GM23248 (cell line): ENCODE data around the gene ATXN7L3. TPM values are rescaled to one million over a fixed set of nuclear protein-coding genes. Genes with fewer than 3 reads are reported as not detected.
"Not testable (repeated sequence)": the region's sequence is repeated elsewhere in the genome, so short reads cannot be mapped to it uniquely, and the experiment has no call there.

ENCODE experiments used
- DNase-seq: peaks from one replicate; pipeline ENCODE4 v3.0.0-alpha.2; 2015
- H2AFZ ChIP-seq: fragments of 200-600 bp; sonication (generic); 2 replicates; pipeline ENCODE4 v1.6.1; 2016; ENCODE audit warnings: antibody characterized with exemption
- H3F3A ChIP-seq: fragments of 200-600 bp; sonication (generic); 2 replicates; pipeline ENCODE4 v1.6.1; 2016; ENCODE audit warnings: mild to moderate bottlenecking, antibody characterized with exemption, mixed run types; ENCODE audit not compliant: insufficient read depth
- H3K27ac ChIP-seq: fragments of 200-600 bp; sonication (generic); 2 replicates; pipeline ENCODE4 v1.5.1; 2016; ENCODE audit warnings: mild to moderate bottlenecking
- H3K27me3 ChIP-seq: fragments of 200-600 bp; sonication (generic); replicated peaks from 2 replicates; pipeline ENCODE4 v1.6.1; 2016; ENCODE audit warnings: mild to moderate bottlenecking; ENCODE audit not compliant: insufficient read depth
- H3K36me3 ChIP-seq: fragments of 200-600 bp; sonication (generic); 2 replicates; pipeline ENCODE4 v1.6.1; 2016; ENCODE audit warnings: low read depth, mild to moderate bottlenecking
- H3K4me1 ChIP-seq: fragments of 200-600 bp; sonication (generic); 2 replicates; pipeline ENCODE4 v1.6.1; 2016; ENCODE audit warnings: mild to moderate bottlenecking; ENCODE audit not compliant: insufficient read depth
- H3K4me2 ChIP-seq: fragments of 200-600 bp; sonication (generic); one replicate; pipeline ENCODE4 v1.6.1; 2016; ENCODE audit warnings: mild to moderate bottlenecking; ENCODE audit not compliant: unreplicated experiment
- H3K4me3 ChIP-seq: fragments of 200-600 bp; sonication (generic); 2 replicates; pipeline ENCODE4 v1.5.1; 2016; ENCODE audit warnings: mild to moderate bottlenecking
- H3K79me2 ChIP-seq: fragments of 200-600 bp; sonication (generic); 2 replicates; pipeline ENCODE4 v1.6.1; 2016; ENCODE audit warnings: mild to moderate bottlenecking; ENCODE audit not compliant: insufficient read depth
- H3K9ac ChIP-seq: fragments of 200-600 bp; sonication (generic); 2 replicates; pipeline ENCODE4 v1.6.1; 2016; ENCODE audit warnings: mild to moderate bottlenecking
- H3K9me2 ChIP-seq: fragments of 200-600 bp; sonication (generic); 2 replicates; pipeline ENCODE4 v1.6.1; 2016; ENCODE audit warnings: mixed run types, mild to moderate bottlenecking, moderate library complexity; ENCODE audit not compliant: insufficient read depth
- H3K9me3 ChIP-seq: fragments of 200-600 bp; sonication (generic); one replicate; pipeline ENCODE4 v1.6.1; 2017; ENCODE audit warnings: low read depth
- H4K20me1 ChIP-seq: fragments of 200-600 bp; sonication (generic); 2 replicates; pipeline ENCODE4 v1.6.0; 2016; ENCODE audit not compliant: insufficient read depth
- EZH2 ChIP-seq: fragments of 200-600 bp; sonication (generic); IDR thresholded peaks from 2 replicates; pipeline ENCODE4 v1.6.1; 2018; ENCODE audit warnings: antibody characterized with exemption, mild to moderate bottlenecking; ENCODE audit not compliant: insufficient read depth, poor library complexity, severe bottlenecking
- EZH2phosphoT487 ChIP-seq: fragments of 200-600 bp; sonication (generic); IDR thresholded peaks from 2 replicates; pipeline ENCODE4 v1.6.1; 2018; ENCODE audit warnings: antibody characterized with exemption, moderate library complexity, mild to moderate bottlenecking, low read depth; ENCODE audit not compliant: insufficient read depth
- WGBS, 2 experiments: methylation state at CpG; one replicate each; pipeline ENCODE4 v1.1.6; 2015 to 2017; ENCODE audit warnings: low lambda C conversion rate in 2 of 2, low coverage in 1 of 2; ENCODE audit errors: missing lambda C conversion rate in 2 of 2; 5-methylcytosine and 5-hydroxymethylcytosine counted together
- in situ Hi-C: fragments of 300-500 bp; cut with MboI; formaldehyde crosslinking; loops from 2 replicates; pipeline ENCODE4 v1.15.0; 2020
- polyA plus RNA-seq: library from polyadenylated mRNA; unstranded; fragments of >200 nt; fragmentation: Nextera tagmentation; extraction: Ambion mirVana; gene quantifications from 2 replicates; pipeline ENCODE4 v1.2.1, GENCODE V29; 2016
- total RNA-seq: library from RNA; depleted of rRNA; stranded (reverse); fragments of >200 nt; shearing (Covaris generic); gene quantifications from 2 replicates; pipeline ENCODE4 v1.2.3, GENCODE V29; 2014

Gene ATXN7L3
- total and polyA plus RNA-seq, 2 experiments from 2014 or later: 9.8 to 60.4 TPM

- peak; percentile 22 for DNase-seq
- Histone ChIP-seq H3K27me3 (no peaks in the 10 kb centered on the region), H3K4me3 (no peak overlapping the region), H3K4me1 (no peaks in the 10 kb centered on the region), H3K4me2 (no peak overlapping the region), H3K9ac (no peak overlapping the region), H2AFZ (no peak overlapping the region), H4K20me1 (no peaks in the 10 kb centered on the region), H3K79me2 (no peaks in the 10 kb centered on the region), H3K9me3 (no peaks in the 10 kb centered on the region), H3K27ac (no peak overlapping the region), H3F3A (no peaks in the 10 kb centered on the region), H3K9me2 (no peaks in the 10 kb centered on the region), H3K36me3 (no peaks in the 10 kb centered on the region)
- TF ChIP-seq EZH2phosphoT487 (no peak), EZH2 (no peak)
- WGBS, 2 experiments: 41 to 45% methylated on average over 6 of the region's 6 CpGs
- in situ Hi-C loops: no loop called here
Measured at GRCh38 chr17:44241106-44241624, 41.5 kb upstream of the ATXN7L3 start.

GRCh38 chr17:44237886-44238285, 38.2 kb upstream of the ATXN7L3 start:
- DNase-seq, H3K79me2 ChIP-seq, H3K9ac ChIP-seq, H3K27me3 ChIP-seq, H3K36me3 ChIP-seq, H3K9me2 ChIP-seq, H3K4me2 ChIP-seq, H3K27ac ChIP-seq, H4K20me1 ChIP-seq, in situ Hi-C loops, H2AFZ ChIP-seq, H3F3A ChIP-seq, H3K9me3 ChIP-seq, H3K4me3 ChIP-seq: not testable (repeated sequence)
- H3K4me1 ChIP-seq: peaks cover 11% of the 10 kb centered on the region
- 69 to 73% methylated on average over 6 to 28 of the region's 28 CpGs for WGBS, 2 experiments

GRCh38 chr17:44236444-44236991, 36.8 kb upstream of the ATXN7L3 start:
- no peaks in the 10 kb centered on the region for H3K9me3 ChIP-seq
- H3K27ac ChIP-seq: no peak overlapping the region
- H4K20me1 ChIP-seq: no peaks in the 10 kb centered on the region
- no peak overlapping the region for H3K4me2 ChIP-seq
- H2AFZ ChIP-seq: no peak overlapping the region
- H3F3A ChIP-seq: peaks cover 4% of the 10 kb centered on the region; the same call in 1 of the 2 replicates
- 69 to 77% methylated on average over 5 of the region's 5 CpGs for WGBS, 2 experiments
- H3K36me3 ChIP-seq: no peaks in the 10 kb centered on the region
- H3K9me2 ChIP-seq: no peaks in the 10 kb centered on the region
- no peak for DNase-seq
- no peak overlapping the region for H3K9ac ChIP-seq
- H3K27me3 ChIP-seq: no peaks in the 10 kb centered on the region
- peaks cover 11% of the 10 kb centered on the region for H3K4me1 ChIP-seq
- no peak for TF ChIP-seq EZH2phosphoT487
- no peak for TF ChIP-seq EZH2
- no peak overlapping the region for H3K4me3 ChIP-seq
- H3K79me2 ChIP-seq: no peaks in the 10 kb centered on the region
- in situ Hi-C loops: no loop called here

- in situ Hi-C loops: no loop called here
- no peaks in the 10 kb centered on the region for H3K9me2 ChIP-seq
- no peak overlapping the region for H2AFZ ChIP-seq
- peak; percentile 87 for DNase-seq
- no peaks in the 10 kb centered on the region for H3K27me3 ChIP-seq
- no peak overlapping the region for H3K9ac ChIP-seq
- H3K4me3 ChIP-seq: no peak overlapping the region
- no peaks in the 10 kb centered on the region for H3K79me2 ChIP-seq
- H4K20me1 ChIP-seq: no peaks in the 10 kb centered on the region
- H3K36me3 ChIP-seq: no peaks in the 10 kb centered on the region
- peaks cover 11% of the 10 kb centered on the region for H3K4me1 ChIP-seq
- H3K4me2 ChIP-seq: no peak overlapping the region
- TF ChIP-seq EZH2phosphoT487 (no peak), EZH2 (no peak)
- H3K9me3 ChIP-seq: no peaks in the 10 kb centered on the region
- H3F3A ChIP-seq: peaks cover 4% of the 10 kb centered on the region; the same call in 1 of the 2 replicates
- WGBS, 2 experiments: 28 to 36% methylated on average over 5 of the region's 5 CpGs
- H3K27ac ChIP-seq: no peak overlapping the region
Measured at GRCh38 chr17:44235583-44235936, 35.9 kb upstream of the ATXN7L3 start.

GRCh38 chr17:44233582-44233981, 33.9 kb upstream of the ATXN7L3 start:
- no peaks in the 10 kb centered on the region for H3K36me3 ChIP-seq
- no peak for TF ChIP-seq EZH2phosphoT487
- no peak for TF ChIP-seq EZH2
- in situ Hi-C loops: no loop called here
- H3K9me2 ChIP-seq: no peaks in the 10 kb centered on the region
- no peak overlapping the region for H3K4me2 ChIP-seq
- no peak overlapping the region for H3K4me3 ChIP-seq
- no peak for DNase-seq
- H3K4me1 ChIP-seq: peaks cover 11% of the 10 kb centered on the region
- no peak overlapping the region for H3K9ac ChIP-seq
- H2AFZ ChIP-seq: no peak overlapping the region
- H3K27ac ChIP-seq: no peak overlapping the region
- no peaks in the 10 kb centered on the region for H3K9me3 ChIP-seq
- no peaks in the 10 kb centered on the region for H4K20me1 ChIP-seq
- no peaks in the 10 kb centered on the region for H3K79me2 ChIP-seq
- 73% methylated on average over 5 of the region's 5 CpGs for WGBS, 2 experiments
- peaks cover 4% of the 10 kb centered on the region; the same call in 1 of the 2 replicates for H3F3A ChIP-seq
- no peaks in the 10 kb centered on the region for H3K27me3 ChIP-seq
